BLaER1 treated with 17β-estradiol and CSF1 and Interleukin-3, amounts not matched to agents 10 nM and 100 nM (cell line): ENCODE measurements around the gene GEMIN7.
A peak's percentile ranks its signal among the peaks of the same experiment; 100 is the strongest.
"Not testable (repeated sequence)": the region's sequence is repeated elsewhere in the genome, so short reads cannot be mapped to it uniquely, and the experiment has no call there.

ENCODE experiments used
- H3K27ac ChIP-seq, 11 experiments: shearing (Covaris generic); formaldehyde crosslinking; 2 replicates each; pipeline ENCODE4 v1.8.1; 2022
- H3K27me3 ChIP-seq, 11 experiments: shearing (Covaris generic); formaldehyde crosslinking; 2 replicates each; pipeline ENCODE4 v1.8.1; 2022
- H3K36me3 ChIP-seq, 11 experiments: shearing (Covaris generic); formaldehyde crosslinking; 2 replicates each; pipeline ENCODE4 v1.8.1; 2022
- H3K4me1 ChIP-seq, 10 experiments: shearing (Covaris generic); formaldehyde crosslinking; 2 replicates each; pipeline ENCODE4 v1.8.1; 2022
- H3K4me2 ChIP-seq, 11 experiments: shearing (Covaris generic); formaldehyde crosslinking; 2 replicates each; pipeline ENCODE4 v1.8.1; 2022
- H3K4me3 ChIP-seq, 10 experiments: shearing (Covaris generic); formaldehyde crosslinking; 2 replicates each; pipeline ENCODE4 v1.8.1; 2022
- H3K9ac ChIP-seq, 11 experiments: shearing (Covaris generic); formaldehyde crosslinking; 2 replicates each; pipeline ENCODE4 v1.8.1; 2022
- H3K9me3 ChIP-seq, 11 experiments: shearing (Covaris generic); formaldehyde crosslinking; replicated peaks in 1 of 11; 2 replicates each; pipeline ENCODE4 v1.8.1; 2022
- H4K20me1 ChIP-seq, 11 experiments: shearing (Covaris generic); formaldehyde crosslinking; 2 replicates each; pipeline ENCODE4 v1.8.1; 2022
- Cebpa-rat ChIP-seq, 11 experiments: shearing (Covaris generic); IDR thresholded peaks; 2 replicates each; pipeline ENCODE4 v1.8.1; 2022

GEMIN7 gene

DNA sequence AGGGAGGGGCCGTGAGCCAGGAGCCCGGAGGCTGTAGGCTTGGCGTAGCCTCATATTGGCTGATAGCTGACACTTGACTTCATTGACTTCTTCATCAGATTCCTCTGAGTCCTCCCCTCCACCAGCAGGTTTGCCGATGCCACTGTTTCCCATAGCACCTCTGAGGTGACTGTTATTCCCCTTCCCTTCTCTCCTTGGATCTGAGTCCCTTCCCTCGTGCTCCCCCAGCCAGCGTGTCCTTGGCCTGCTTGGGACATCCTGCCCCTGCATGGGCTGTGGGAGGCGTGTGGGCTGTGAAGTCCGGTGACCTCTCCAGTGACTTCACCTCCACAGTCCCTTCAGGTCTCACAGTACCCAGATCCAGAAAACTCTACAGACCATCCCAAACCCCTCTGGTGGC, 22.7 kb downstream of the GEMIN7 start:
- no peak for TF ChIP-seq Cebpa-rat (IDR thresholded peaks at IDR 0.05)
- Histone ChIP-seq H4K20me1 (peaks cover 47 to 100% (median 98%) of the 10 kb centered on the region in 11 experiments; a peak in 21 of 22 replicates), H3K27ac (peak overlapping the region in 7 of 11 experiments; percentile 6 to 70 (median 69); a peak in 9 of 22 replicates), H3K4me2 (peak overlapping the region; percentile 70 to 99 (median 96); a peak in 20 of 22 replicates), H3K9me3 (no peaks in the 10 kb centered on the region), H3K4me1 (peaks cover 90 to 100% (median 100%) of the 10 kb centered on the region in 10 experiments), H3K36me3 (peaks cover 0 to 28% (median 13%) of the 10 kb centered on the region in 11 experiments; a peak in 13 of 22 replicates), H3K4me3 (no peak overlapping the region), H3K9ac (peak overlapping the region in 9 of 11 experiments; percentile 33 to 68 (median 56); a peak in 12 of 22 replicates), H3K27me3 (no peaks in the 10 kb centered on the region)

DNA sequence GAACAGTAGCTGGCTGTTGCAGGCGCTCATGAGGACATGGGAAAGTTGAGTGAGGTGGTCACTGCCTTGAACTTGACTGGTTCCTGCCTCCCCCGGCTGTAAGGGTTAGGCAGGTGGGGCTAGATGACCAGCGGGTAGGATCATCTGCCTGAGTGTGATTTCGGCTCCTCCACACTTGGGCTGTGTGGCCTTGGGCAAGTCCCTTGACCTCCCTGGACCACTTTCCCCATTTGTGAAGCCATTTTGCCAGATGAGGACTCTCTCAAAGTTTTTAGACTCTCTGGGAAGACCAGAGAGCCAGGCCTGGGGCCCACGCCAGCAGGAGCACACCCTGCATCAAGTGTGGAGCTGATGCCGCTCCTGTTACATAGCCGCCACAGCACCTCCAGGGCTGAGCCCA, 23.4 kb downstream of the GEMIN7 start:
- H3K4me3 ChIP-seq = peak overlapping the region in 3 of 10 experiments; percentile 5 to 60 (median 27); a peak in 2 of 20 replicates
- peak overlapping the region; percentile 70 to 99 (median 96) for H3K4me2 ChIP-seq
- H3K9ac ChIP-seq = peak overlapping the region; percentile 12 to 66 (median 60); a peak in 16 of 22 replicates
- no peaks in the 10 kb centered on the region for H3K27me3 ChIP-seq
- H3K36me3 ChIP-seq = peaks cover 0 to 24% (median 12%) of the 10 kb centered on the region in 11 experiments; a peak in 13 of 22 replicates
- TF ChIP-seq Cebpa-rat (IDR thresholded peaks at IDR 0.05) = no peak
- H3K4me1 ChIP-seq = peaks cover 89 to 100% (median 100%) of the 10 kb centered on the region in 10 experiments
- H3K27ac ChIP-seq = peak overlapping the region; percentile 9 to 70 (median 63); a peak in 21 of 22 replicates
- H4K20me1 ChIP-seq = peaks cover 54 to 100% (median 98%) of the 10 kb centered on the region in 11 experiments; a peak in 21 of 22 replicates
- no peaks in the 10 kb centered on the region for H3K9me3 ChIP-seq

DNA sequence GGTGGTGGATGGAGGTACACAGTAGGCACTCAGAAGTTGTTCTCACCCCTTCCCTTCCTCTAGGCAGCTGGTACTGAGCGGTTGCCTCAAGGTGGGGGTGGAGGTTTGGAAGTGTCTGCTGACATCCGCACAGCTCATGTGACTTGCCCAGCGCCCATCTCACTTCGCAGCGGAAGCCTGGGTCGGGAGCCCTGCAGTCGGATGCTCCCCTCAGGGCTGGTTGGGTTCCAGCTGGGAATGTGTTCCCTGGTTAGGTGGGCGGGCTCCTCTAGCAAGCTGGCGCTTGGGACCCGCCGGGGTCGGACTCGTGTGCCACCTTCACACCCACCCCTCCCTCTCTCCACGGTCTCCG, 24.1 kb downstream of the GEMIN7 start:
- no peak for TF ChIP-seq Cebpa-rat (IDR thresholded peaks at IDR 0.05)
- H3K27me3 ChIP-seq = no peaks in the 10 kb centered on the region
- peaks cover 60 to 100% (median 97%) of the 10 kb centered on the region in 11 experiments; a peak in 21 of 22 replicates for H4K20me1 ChIP-seq
- peaks cover 0 to 18% (median 11%) of the 10 kb centered on the region in 11 experiments; a peak in 13 of 22 replicates for H3K36me3 ChIP-seq
- peak overlapping the region; percentile 70 to 99 (median 96) for H3K4me2 ChIP-seq
- peak overlapping the region in 7 of 10 experiments; percentile 5 to 60 (median 42); a peak in 10 of 20 replicates for H3K4me3 ChIP-seq
- peak overlapping the region; percentile 9 to 70 (median 63); a peak in 21 of 22 replicates for H3K27ac ChIP-seq
- peak overlapping the region; percentile 12 to 66 (median 60); a peak in 19 of 22 replicates for H3K9ac ChIP-seq
- H3K4me1 ChIP-seq = peaks cover 89 to 100% (median 100%) of the 10 kb centered on the region in 10 experiments
- H3K9me3 ChIP-seq = no peaks in the 10 kb centered on the region

DNA sequence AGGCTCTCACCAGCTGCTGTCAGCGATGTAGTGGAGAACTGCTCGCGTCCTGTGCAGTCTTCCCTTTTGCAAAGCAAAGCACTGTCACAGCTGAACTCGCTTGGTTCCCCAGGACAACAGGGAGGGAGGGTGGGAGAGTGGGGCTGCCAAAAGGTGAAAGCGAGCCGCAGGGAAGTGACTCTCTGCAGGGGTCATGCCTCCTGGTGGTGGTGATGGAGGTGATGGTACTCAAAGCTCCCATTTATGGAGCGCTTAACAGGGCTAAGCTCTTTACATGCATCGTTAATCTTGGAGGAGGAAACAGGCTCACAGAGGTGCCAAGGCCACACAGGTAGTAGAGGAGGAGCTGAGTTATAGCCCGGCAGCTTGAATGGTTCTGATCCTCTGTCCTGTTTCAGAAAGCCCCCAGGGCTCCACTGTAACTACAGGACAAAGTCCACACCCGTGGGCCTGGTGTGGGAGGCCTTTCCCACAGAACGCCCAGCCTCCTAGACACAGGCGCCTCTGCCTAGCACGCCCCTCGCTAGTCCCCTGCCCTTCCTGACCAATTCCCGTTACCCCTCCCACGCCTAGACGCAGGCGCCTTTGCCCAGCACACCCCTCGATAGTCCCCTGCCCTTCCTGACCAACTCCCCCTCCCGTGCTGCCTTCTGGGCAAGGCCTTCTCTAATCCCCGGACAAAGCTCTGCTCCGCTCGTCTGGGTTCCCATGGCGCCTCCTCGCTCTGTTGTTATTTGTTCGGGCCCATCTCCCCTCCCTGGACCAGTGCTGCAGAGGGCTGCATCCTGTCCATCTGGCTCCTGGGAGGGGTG, 24.7 kb downstream of the GEMIN7 start:
- Histone ChIP-seq H3K4me3 (peak overlapping the region in 9 of 10 experiments; percentile 5 to 60 (median 27); a peak in 12 of 20 replicates), H3K4me2 (peak overlapping the region; percentile 70 to 99 (median 96)), H4K20me1 (peaks cover 66 to 100% (median 98%) of the 10 kb centered on the region in 11 experiments; a peak in 21 of 22 replicates), H3K27me3 (no peaks in the 10 kb centered on the region), H3K9me3 (no peaks in the 10 kb centered on the region), H3K4me1 (peaks cover 87 to 100% (median 100%) of the 10 kb centered on the region in 10 experiments), H3K27ac (peak overlapping the region; percentile 9 to 70 (median 63); a peak in 20 of 22 replicates), H3K9ac (peak overlapping the region; percentile 35 to 66 (median 60); a peak in 19 of 22 replicates), H3K36me3 (peaks cover 0 to 18% (median 11%) of the 10 kb centered on the region in 11 experiments; a peak in 14 of 22 replicates)
- TF ChIP-seq Cebpa-rat (IDR thresholded peaks at IDR 0.05) = no peak

DNA sequence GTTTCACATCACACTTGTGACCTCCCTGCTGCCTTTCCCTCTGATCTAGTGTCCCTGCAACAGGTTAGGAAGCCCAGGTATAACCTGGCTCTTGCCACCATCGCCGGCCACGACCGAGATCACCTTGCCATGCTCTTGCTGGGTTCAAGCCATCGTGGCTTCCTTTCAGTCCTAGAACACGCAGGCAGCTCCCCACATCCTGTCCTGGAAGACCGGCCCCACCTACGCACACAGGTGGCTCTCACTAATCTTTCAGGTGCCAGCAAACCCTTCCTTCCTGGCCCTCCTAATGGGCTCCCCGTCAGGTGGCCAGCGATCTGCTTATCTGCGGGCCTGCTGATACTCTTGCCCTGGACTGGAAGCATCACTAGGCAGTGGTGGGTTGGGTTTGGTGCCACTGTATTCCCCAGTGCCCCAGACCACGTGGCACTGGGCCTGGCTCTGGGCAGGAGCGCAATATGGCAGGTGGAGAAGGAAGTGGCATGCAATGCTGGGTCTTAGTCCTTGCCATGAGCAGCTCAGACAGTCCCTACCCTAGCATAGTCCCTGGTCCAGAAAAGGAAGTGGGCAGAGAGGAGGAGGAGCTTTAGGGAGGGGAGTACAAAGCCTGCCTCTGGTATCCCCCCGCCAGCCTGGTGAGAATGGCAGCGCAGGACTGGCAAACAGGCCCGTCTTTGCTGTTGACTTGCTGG, 25.7 kb downstream of the GEMIN7 start:
- Histone ChIP-seq H3K4me1 (peaks cover 87 to 100% (median 100%) of the 10 kb centered on the region in 10 experiments), H3K27ac (peak overlapping the region in 9 of 11 experiments; percentile 15 to 70 (median 69); a peak in 17 of 22 replicates), H3K9ac (peak overlapping the region in 7 of 11 experiments; percentile 36 to 61 (median 59); a peak in 10 of 22 replicates), H3K9me3 (no peaks in the 10 kb centered on the region), H4K20me1 (peaks cover 59 to 100% (median 98%) of the 10 kb centered on the region in 11 experiments; a peak in 21 of 22 replicates), H3K4me2 (peak overlapping the region; percentile 70 to 99 (median 96)), H3K27me3 (no peaks in the 10 kb centered on the region), H3K36me3 (peaks cover 0 to 13% (median 10%) of the 10 kb centered on the region in 11 experiments; a peak in 14 of 22 replicates), H3K4me3 (peak overlapping the region in 2 of 10 experiments; percentile 7 to 18; a peak in 1 of 20 replicates)
- TF ChIP-seq Cebpa-rat (IDR thresholded peaks at IDR 0.05) = no peak

DNA sequence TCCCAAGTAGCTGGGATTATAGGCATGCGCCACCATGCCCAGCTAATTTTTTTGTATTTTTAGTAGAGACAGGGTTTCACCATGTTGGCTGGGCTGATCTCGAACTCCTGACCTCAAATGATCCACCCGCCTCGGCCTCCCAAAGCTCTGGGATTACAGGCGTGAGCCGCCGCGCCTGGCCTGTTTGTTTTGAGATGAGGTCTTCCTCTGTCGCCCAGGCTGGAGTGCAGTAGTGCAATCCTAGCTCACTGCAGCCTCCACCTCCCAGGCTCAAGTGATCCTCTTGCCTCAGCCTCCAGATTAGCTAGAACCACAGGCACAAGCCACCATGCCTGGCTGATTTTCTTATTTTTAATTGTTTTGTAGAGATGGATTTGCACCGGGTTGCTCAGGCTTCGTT, 27.3 kb downstream of the GEMIN7 start:
- not testable (repeated sequence) for H3K36me3 ChIP-seq, H3K9me3 ChIP-seq, H3K27me3 ChIP-seq, H3K9ac ChIP-seq, H3K4me3 ChIP-seq
- H3K4me1 ChIP-seq = peaks cover 87 to 100% (median 100%) of the 10 kb centered on the region in 10 experiments
- peak overlapping the region in 9 of 11 experiments; percentile 70 to 97 (median 91); a peak in 13 of 22 replicates for H3K4me2 ChIP-seq
- H3K27ac ChIP-seq = peak overlapping the region in 4 of 11 experiments; percentile 36 to 70 (median 70); a peak in 5 of 22 replicates
- peaks cover 43 to 100% (median 98%) of the 10 kb centered on the region in 11 experiments; a peak in 21 of 22 replicates for H4K20me1 ChIP-seq

DNA sequence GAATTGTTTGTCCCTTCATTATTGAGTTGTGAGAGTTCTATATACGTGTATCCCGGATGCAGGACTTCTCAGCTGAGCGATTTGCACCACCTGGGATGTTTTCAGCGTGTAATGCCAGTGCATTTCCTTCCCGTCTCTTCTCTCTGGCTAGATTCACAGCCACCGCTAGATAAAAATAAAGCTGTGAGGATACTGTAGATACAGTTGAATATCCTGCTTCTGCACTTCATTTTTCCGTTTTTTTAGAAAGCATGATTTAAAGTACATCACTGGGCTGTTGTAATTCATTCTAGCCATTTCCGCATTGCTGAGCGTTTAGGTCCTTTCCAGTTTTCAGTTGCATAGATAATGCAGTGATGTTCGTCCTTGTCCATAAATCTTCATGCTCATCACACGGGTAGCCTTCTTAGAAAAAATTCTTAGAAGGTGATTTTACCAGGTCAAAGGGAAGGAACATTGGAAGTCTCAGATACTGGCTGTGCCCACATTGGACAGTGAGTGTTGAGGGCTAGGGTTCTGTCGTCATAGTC, 28.6 kb downstream of the GEMIN7 start:
- H3K27me3 ChIP-seq = no peaks in the 10 kb centered on the region
- H3K36me3 ChIP-seq = peaks cover 0 to 10% (median 0%) of the 10 kb centered on the region in 11 experiments; a peak in 5 of 22 replicates
- H3K4me1 ChIP-seq = peaks cover 87 to 100% (median 100%) of the 10 kb centered on the region in 10 experiments
- peak overlapping the region; percentile 27 to 97 (median 84) for H3K4me2 ChIP-seq
- peaks cover 30 to 100% (median 98%) of the 10 kb centered on the region in 11 experiments; a peak in 21 of 22 replicates for H4K20me1 ChIP-seq
- H3K9ac ChIP-seq = peak overlapping the region in 10 of 11 experiments; percentile 2 to 59 (median 35); a peak in 14 of 22 replicates
- peak overlapping the region in 4 of 10 experiments; percentile 9 to 35 (median 23); a peak in 6 of 20 replicates for H3K4me3 ChIP-seq
- no peaks in the 10 kb centered on the region for H3K9me3 ChIP-seq
- H3K27ac ChIP-seq = peak overlapping the region in 9 of 11 experiments; percentile 11 to 79 (median 58); a peak in 17 of 22 replicates
- TF ChIP-seq Cebpa-rat (IDR thresholded peaks at IDR 0.05) = no peak
